Psoas muscle (tissue), 8 donors: ENCODE results near the gene MAB21L3. TPM values are rescaled to one million over a fixed set of nuclear protein-coding genes. Genes with fewer than 3 reads are reported as not detected.

Source experiments
- ATAC-seq, 4 donors: fragments of 200-7000 bp; cut with Tn5 transposase; one replicate each; pipeline ENCODE4 v1.9.1; 2020; ENCODE audit warnings: moderate library complexity in 3 of 4, mild to moderate bottlenecking in 2 of 4
- DNase-seq, 2 donors: peaks; one replicate each; pipeline ENCODE4 v3.0.0-alpha.2; 2020
- H3K27ac ChIP-seq: fragments of 200-600 bp; one replicate; pipeline ENCODE4 v1.8.0; 2022
- H3K27me3 ChIP-seq, 3 donors: fragments of 200-600 bp in 1 of 3; one replicate each; pipeline versions ENCODE4 v1.6.1 to v1.8.0; 2013 to 2022; ENCODE audit warnings: low read length in 2 of 3, mild to moderate bottlenecking in 2 of 3, moderate library complexity in 1 of 3; ENCODE audit not compliant: insufficient read depth in 3 of 3
- H3K36me3 ChIP-seq, 2 donors: fragments of 200-600 bp in 1 of 2; one replicate each; pipeline versions ENCODE4 v1.6.1 to v1.8.0; 2013 to 2022; ENCODE audit warnings: low read depth in 1 of 2, mild to moderate bottlenecking in 1 of 2, moderate library complexity in 1 of 2; ENCODE audit not compliant: insufficient read depth in 1 of 2
- H3K4me1 ChIP-seq: fragments of 200-600 bp; one replicate; pipeline ENCODE4 v1.8.0; 2022
- H3K4me3 ChIP-seq: fragments of 200-600 bp; one replicate; pipeline ENCODE4 v1.8.0; 2022; ENCODE audit warnings: mild to moderate bottlenecking
- H3K9me3 ChIP-seq: fragments of 200-600 bp; one replicate; pipeline ENCODE4 v1.8.0; 2022
- CTCF ChIP-seq: fragments of 200-600 bp; IDR thresholded peaks from one replicate; pipeline ENCODE4 v1.8.0; 2022; ENCODE audit warnings: antibody characterized with exemption
- WGBS, 3 donors: extraction: QIAGEN DNeasy Blood & Tissue Kit; methylation state at CpG; one replicate each; pipeline versions ENCODE4 v1.1.6 to v1.1.7; 2013; 5-methylcytosine and 5-hydroxymethylcytosine counted together
- intact Hi-C, 2 donors: fragments of 100-400 bp; cut with DNase I; formaldehyde crosslinking; loops; one replicate each; pipeline versions ENCODE4 v1.11.0 to v1.14.2; 2022
- polyA plus RNA-seq, 3 donors: library from polyadenylated mRNA; stranded (reverse); fragments of 200-250 nt; gene quantifications; one replicate each; pipeline ENCODE4 v1.2.3, GENCODE V29; 2013
- total RNA-seq, 4 donors: library from RNA; stranded (reverse); fragmentation: NEBNext Ultra II Directional in 2 of 4; extraction: Animal tissue kit (Norgen Biotek cat#: 25700) in 2 of 4; gene quantifications; one replicate each; pipeline versions ENCODE4 v1.2.1 to v1.2.4, GENCODE V29; 2021 to 2023
- donor health status: healthy with polysubstance abuse.
- donor health status: DM: no; HTN: no; CAD: no; lungs with moderate emphysema.
- donor health status: Bipolar disorder and iron deficiency.
- donor health status: healthy.
- donor health status: DM: yes; HTN: yes; CAD: no.
- donor health status: DM: no; HTN: no; CAD: no.
- donor health status: DM: no; HTN: no; CAD: no.
- donor health status: DM: yes; HTN: yes; CAD: no.

The MAB21L3 gene
- total and polyA plus RNA-seq, 7 donors: 0.04 TPM; not detected in 6

- Histone ChIP-seq H3K9me3 (no peaks in the 10 kb centered on the region), H3K4me3 (no peak overlapping the region), H3K27ac (peak overlapping the region; percentile 18), H3K36me3 (no peaks in the 10 kb centered on the region), H3K27me3 (no peaks in the 10 kb centered on the region), H3K4me1 (no peaks in the 10 kb centered on the region)
- ATAC-seq: peak in 3 of 4 donors; percentile 47 to 77 (median 70)
- DNase-seq: peak; percentile 43 to 50
- 21 to 24% (median 22%) methylated on average over 2 of the region's 2 CpGs for WGBS, 3 donors
- no peak for TF ChIP-seq CTCF
- intact Hi-C loops: no loop called here
These were observed 43.7 kb upstream of the MAB21L3 start for GRCh38 chr1:116067566-116067890.

- intact Hi-C loops: no loop called here
- Histone ChIP-seq H3K36me3 (no peaks in the 10 kb centered on the region), H3K27me3 (no peaks in the 10 kb centered on the region), H3K4me1 (no peaks in the 10 kb centered on the region), H3K27ac (no peak overlapping the region), H3K4me3 (no peak overlapping the region), H3K9me3 (no peaks in the 10 kb centered on the region)
- 0% methylated on average over 1 of the region's 1 CpG for WGBS, 3 donors
- no peak for ATAC-seq
- no peak for TF ChIP-seq CTCF
- no peak for DNase-seq
These were observed 35.6 kb upstream of the MAB21L3 start for GRCh38 chr1:116075575-116075974.

GRCh38 chr1:116075990-116076389, 35.2 kb upstream of the MAB21L3 start:
- ATAC-seq: no peak
- no peak overlapping the region for H3K4me3 ChIP-seq
- no peaks in the 10 kb centered on the region for H3K9me3 ChIP-seq
- H3K36me3 ChIP-seq: no peaks in the 10 kb centered on the region
- WGBS, 3 donors: 81 to 87% (median 86%) methylated on average over 4 of the region's 4 CpGs
- H3K27me3 ChIP-seq: no peaks in the 10 kb centered on the region
- TF ChIP-seq CTCF: no peak
- DNase-seq: no peak
- H3K4me1 ChIP-seq: no peaks in the 10 kb centered on the region
- intact Hi-C loops: no loop called here
- no peak overlapping the region for H3K27ac ChIP-seq

- Histone ChIP-seq H3K4me1 (no peaks in the 10 kb centered on the region), H3K27ac (no peak overlapping the region), H3K4me3 (no peak overlapping the region), H3K36me3 (no peaks in the 10 kb centered on the region), H3K27me3 (no peaks in the 10 kb centered on the region), H3K9me3 (no peaks in the 10 kb centered on the region)
- DNase-seq (no peak), ATAC-seq (no peak)
- no peak for TF ChIP-seq CTCF
- 91 to 94% (median 93%) methylated on average over 3 of the region's 3 CpGs for WGBS, 3 donors
- intact Hi-C loops: no loop called here
These were observed 34.4 kb upstream of the MAB21L3 start for GRCh38 chr1:116076831-116077230.

GRCh38 chr1:116078699-116079223, 32.4 kb upstream of the MAB21L3 start:
- DNase-seq (no peak), ATAC-seq (no peak)
- Histone ChIP-seq H3K27ac (no peak overlapping the region), H3K4me1 (no peaks in the 10 kb centered on the region), H3K9me3 (no peaks in the 10 kb centered on the region), H3K27me3 (no peaks in the 10 kb centered on the region), H3K4me3 (no peak overlapping the region), H3K36me3 (no peaks in the 10 kb centered on the region)
- intact Hi-C loops: no loop called here
- 63 to 70% (median 69%) methylated on average over 6 of the region's 6 CpGs for WGBS, 3 donors
- no peak for TF ChIP-seq CTCF
